NK-92 treated with Interleukin-12 subunit alpha and Interleukin-12 subunit beta, amount 100 ng/mL, for 24 hours (cell line): Measurements from ENCODE around the gene INSC.
A peak's percentile ranks its signal among the peaks of the same experiment; 100 is the strongest.
"Not testable (repeated sequence)": the region's sequence is repeated elsewhere in the genome, so short reads cannot be mapped to it uniquely, and the experiment has no call there.

Source experiments
- DNase-seq: peaks from one replicate; lab custom pipeline; 2025; lab: John Stamatoyannopoulos, UW

INSC gene

GRCh38 chr11:15114501-15115475, at the start of gene INSC:
Gene INSC, plus strand, starts transcription at chr11:15114923. Its CDS starts 34,252 bp downstream, at chr11:15149175.
- no peak for DNase-seq

GRCh38 chr11:15069751-15070150, 45.0 kb upstream of the INSC start:
- DNase-seq: not testable (repeated sequence)

- DNase-seq: no peak
Observed at GRCh38 chr11:15071556-15072255, 43.0 kb upstream of the INSC start.

GRCh38 chr11:15072551-15073143, 42.1 kb upstream of the INSC start:
- no peak for DNase-seq

GRCh38 chr11:15073361-15074205, 41.1 kb upstream of the INSC start, which contains the start of gene CALCB:
Gene CALCB, plus strand, starts transcription at chr11:15073593. Its CDS starts 1,126 bp downstream, at chr11:15074719.
- no peak for DNase-seq

GRCh38 chr11:15074206-15075161, 40.2 kb upstream of the INSC start:
- peak; percentile 33 for DNase-seq

- no peak for DNase-seq
Observed at GRCh38 chr11:15075162-15075526, 39.6 kb upstream of the INSC start.

- DNase-seq: no peak
Observed at GRCh38 chr11:15091175-15091574, 23.5 kb upstream of the INSC start.

GRCh38 chr11:15091625-15092024, 23.1 kb upstream of the INSC start:
- no peak for DNase-seq

GRCh38 chr11:15093432-15093831, 21.3 kb upstream of the INSC start:
- DNase-seq: no peak

- DNase-seq: no peak
Observed at GRCh38 chr11:15095736-15096228, 18.9 kb upstream of the INSC start.

- DNase-seq: no peak
Observed at GRCh38 chr11:15097411-15097810, 17.3 kb upstream of the INSC start.

GRCh38 chr11:15099267-15099666, 15.5 kb upstream of the INSC start:
- DNase-seq: no peak

- DNase-seq: peak; percentile 37
Observed at GRCh38 chr11:15101072-15101709, 13.5 kb upstream of the INSC start.

GRCh38 chr11:15104166-15104565, 10.6 kb upstream of the INSC start:
- DNase-seq: no peak

- no peak for DNase-seq
Observed at GRCh38 chr11:15106201-15106965, 8.3 kb upstream of the INSC start.

- no peak for DNase-seq
Observed at GRCh38 chr11:15107730-15108515, 6.8 kb upstream of the INSC start.

- no peak for DNase-seq
Observed at GRCh38 chr11:15108592-15109130, 6.1 kb upstream of the INSC start.
